Measurements from ENCODE around the gene PTPRM. TPM values are rescaled to one million over a fixed set of nuclear protein-coding genes. Genes with fewer than 3 reads are reported as not detected.

The PTPRM gene
- total RNA-seq, 1 experiment from 2014 or later: 6.2 TPM

- no peak overlapping the region for H3K9ac ChIP-seq (ENCODE audit: extremely low read depth, insufficient read length, low read length)
- H3K79me2 ChIP-seq (ENCODE audit: insufficient read depth, low read length): no peaks in the 10 kb centered on the region
- H3K27ac ChIP-seq (ENCODE audit: insufficient read length, low read depth, low read length): no peak overlapping the region
- H2BK120ac ChIP-seq (ENCODE audit: low read depth, low read length, poor library complexity, severe bottlenecking): no peak overlapping the region
- H3K14ac ChIP-seq (ENCODE audit: insufficient read depth, low read length): no peak overlapping the region
- no peaks in the 10 kb centered on the region for H3K23me2 ChIP-seq (ENCODE audit: insufficient read length, low read depth, low read length, poor library complexity, severe bottlenecking)
- no CpG with 5 or more reads among the region's 8 CpGs for WGBS (ENCODE audit: extremely low coverage, insufficient read length, low lambda C conversion rate)
- no peak overlapping the region for H3T11ph ChIP-seq (ENCODE audit: low read length)
- H3K56ac ChIP-seq (ENCODE audit: insufficient read length, low read depth, low read length): no peak overlapping the region
- H4K5ac ChIP-seq (ENCODE audit: insufficient read length, low read depth, low read length): no peak overlapping the region
- no peaks in the 10 kb centered on the region for H3K27me3 ChIP-seq (ENCODE audit: insufficient read depth, low read length)
- H3K36me3 Mint-ChIP-seq (ENCODE audit: insufficient read depth in 1 of 3, low read depth in 3 of 3): no peaks in the 10 kb centered on the region
- no peaks in the 10 kb centered on the region; a peak in 1 of 5 replicates for H3K9me3 Mint-ChIP-seq
- no peak overlapping the region for H3K27ac Mint-ChIP-seq
- peaks cover 22 to 28% of the 10 kb centered on the region in 2 experiments for H3K4me1 Mint-ChIP-seq
- H2BK20ac ChIP-seq (ENCODE audit: low read depth, low read length, poor library complexity, severe bottlenecking): no peak overlapping the region
- no peak overlapping the region for H4K8ac ChIP-seq (replicated peaks; ENCODE audit: insufficient read length, low read depth, low read length)
- no peaks in the 10 kb centered on the region for H3K27me3 Mint-ChIP-seq (ENCODE audit: low read depth)
- no peak overlapping the region for H3K23ac ChIP-seq (ENCODE audit: insufficient read length, low read depth, low read length)
- peaks cover 4% of the 10 kb centered on the region; the same call in 1 of the 2 replicates for H3K4me1 ChIP-seq (ENCODE audit: insufficient read depth, low read length)
- H3K4me2 ChIP-seq (ENCODE audit: insufficient read depth, insufficient read length, low read length): no peak overlapping the region
- no peak overlapping the region for H2BK15ac ChIP-seq (ENCODE audit: low read depth, low read length)
- H3K4me3 Mint-ChIP-seq: no peak overlapping the region
- no peaks in the 10 kb centered on the region for H3K9me3 ChIP-seq (ENCODE audit: control insufficient read depth, low read depth, low read length)
- no peak overlapping the region for H2BK12ac ChIP-seq (ENCODE audit: insufficient read length, low read depth, low read length)
- H2AFZ ChIP-seq (ENCODE audit: low read length): no peak overlapping the region
- H3K18ac ChIP-seq (ENCODE audit: insufficient read length, low read depth, low read length): no peak overlapping the region
- no peaks in the 10 kb centered on the region for H4K20me1 ChIP-seq (ENCODE audit: control insufficient read depth, insufficient read depth, insufficient read length)
- H3K79me1 ChIP-seq (ENCODE audit: insufficient read depth, low read depth, low read length, poor library complexity, severe bottlenecking): no peaks in the 10 kb centered on the region
- H3K4ac ChIP-seq (ENCODE audit: low read depth, low read length): no peak overlapping the region
- H2AK5ac ChIP-seq (ENCODE audit: insufficient read length, low read length): no peak overlapping the region
- TF ChIP-seq CTCF (conservative IDR thresholded peaks at IDR 0.05): no peak
- H2BK5ac ChIP-seq (ENCODE audit: insufficient read length, low read length): no peak overlapping the region
- no peak overlapping the region for H4K91ac ChIP-seq (ENCODE audit: insufficient read length, low read depth, low read length)
- DNase-seq: no peak
Observed at GRCh38 chr18:8212896-8213780, 646.0 kb downstream of the PTPRM start.
